Tibial nerve (tissue), 4 donors: ENCODE results near the gene TMCC2.
A peak's percentile ranks its signal among the peaks of the same experiment; 100 is the strongest.

Source experiments
- CTCF ChIP-seq, 5 experiments: fragments of 200-600 bp in 3 of 5; fragments of 450-650 bp in 2 of 5; sonication (generic) in 3 of 5; IDR thresholded peaks; one replicate each; pipeline ENCODE4 v1.5.1; 2016 to 2019; ENCODE audit warnings: antibody characterized with exemption in 5 of 5, mild to moderate bottlenecking in 3 of 5, moderate library complexity in 2 of 5
- EP300 ChIP-seq, 2 donors: sonication (generic); formaldehyde crosslinking; IDR thresholded peaks; one replicate each; pipeline ENCODE4 v1.6.1; 2017; ENCODE audit warnings: antibody characterized with exemption in 2 of 2, mild to moderate bottlenecking in 1 of 2

GRCh38 chr1:205227584-205228013 lies at the start of gene TMCC2:
- TF ChIP-seq CTCF (IDR thresholded peaks at IDR 0.05) (peak in 1 of 5 experiments; percentile 9), EP300 (IDR thresholded peaks at IDR 0.05) (peak in 1 of 2 donors; percentile 61)
